ENCODE results near the gene FBXL3. TPM values are rescaled to one million over a fixed set of nuclear protein-coding genes. Genes with fewer than 3 reads are reported as not detected.

The FBXL3 gene
- total and polyA plus RNA-seq, 2 experiments from 2014 or later = 5.0 to 14.6 TPM

- H3K27ac ChIP-seq (ENCODE audit: low read depth) = no peak overlapping the region
- no peaks in the 10 kb centered on the region for H3K4me1 Mint-ChIP-seq
- H4K20me1 ChIP-seq (replicated peaks; ENCODE audit: insufficient read depth) = no peaks in the 10 kb centered on the region
- no peak overlapping the region for H3K4me3 ChIP-seq
- no peaks in the 10 kb centered on the region for H3K9me3 Mint-ChIP-seq
- no peak for ATAC-seq
- H3K27me3 ChIP-seq (ENCODE audit: insufficient read depth) = no peaks in the 10 kb centered on the region
- no peaks in the 10 kb centered on the region for H3K9me2 ChIP-seq (ENCODE audit: insufficient read depth)
- H3K4me3 Mint-ChIP-seq = no peak overlapping the region
- H2AFZ ChIP-seq = no peak overlapping the region
- TF ChIP-seq JUNB (IDR thresholded peaks at IDR 0.05; ENCODE audit: unreplicated experiment) = no peak
- no peak for TF ChIP-seq CREB1 (CRISPR knock-in tag; IDR thresholded peaks at IDR 0.05; ENCODE audit: low read depth)
- TF ChIP-seq NANOG (IDR thresholded peaks at IDR 0.05; ENCODE audit: borderline replicate concordance) = no peak
- no peak for TF ChIP-seq ETS1 (IDR thresholded peaks at IDR 0.05)
- no peak for TF ChIP-seq ZNF114 (CRISPR knock-in tag; IDR thresholded peaks at IDR 0.05)
- no peak for TF ChIP-seq ZNF462 (CRISPR knock-in tag; IDR thresholded peaks at IDR 0.05)
- TF ChIP-seq ZNF331 (CRISPR knock-in tag; IDR thresholded peaks at IDR 0.05; ENCODE audit: low read depth) = no peak
- TF ChIP-seq STAT1 (IDR thresholded peaks at IDR 0.05; ENCODE audit: unreplicated experiment) = no peak
- TF ChIP-seq POLR2AphosphoS5 (IDR thresholded peaks at IDR 0.05; ENCODE audit: low read depth) = no peak
- no peak for TF ChIP-seq REST (IDR thresholded peaks at IDR 0.05; ENCODE audit: unreplicated experiment)
- no peak for TF ChIP-seq EZH2 (IDR thresholded peaks at IDR 0.05; ENCODE audit: low read depth, unreplicated experiment)
- no peak for TF ChIP-seq CTCF (conservative IDR thresholded peaks at IDR 0.05; ENCODE audit: low read depth in 2 of 2)
- no peaks in the 10 kb centered on the region for H3K4me1 ChIP-seq (ENCODE audit: insufficient read depth)
- H3K36me3 ChIP-seq (ENCODE audit: insufficient read depth) = peaks cover 10% of the 10 kb centered on the region; the same call in 1 of the 2 replicates
- no peak for DNase-seq (ENCODE audit: low spot score)
- H3K27me3 Mint-ChIP-seq (ENCODE audit: insufficient read depth, low read depth, poor library complexity) = no peaks in the 10 kb centered on the region
- peaks cover 19% of the 10 kb centered on the region; the same call in 2 of the 3 replicates for H3K36me3 Mint-ChIP-seq (ENCODE audit: low read depth)
- no peaks in the 10 kb centered on the region for H3F3A ChIP-seq (replicated peaks; ENCODE audit: low read depth)
- no peaks in the 10 kb centered on the region for H3K79me2 ChIP-seq (replicated peaks; ENCODE audit: insufficient read depth)
- H3K27ac Mint-ChIP-seq = no peak overlapping the region
- H3K4me2 ChIP-seq = no peak overlapping the region
These were observed 40.6 kb upstream of the FBXL3 start for GRCh38 chr13:77067519-77067918.
